Activated B cell treated with CpG ODN at 0.5 μM for 24 hours (primary cell): ENCODE measurements around the gene FGF2. TPM values are rescaled to one million over a fixed set of nuclear protein-coding genes. Genes with fewer than 3 reads are reported as not detected.

Source experiments
- ATAC-seq: fragments of 200-7000 bp; cut with Tn5 transposase; one replicate; pipeline ENCODE4 v1.10.0; 2021; ENCODE audit warnings: low read depth, mild to moderate bottlenecking, moderate library complexity
- CTCF ChIA-PET: fragments of 350-600 bp; sonication (Branson Sonifier 250); formaldehyde crosslinking; loops from one replicate; lab custom pipeline; 2021; ENCODE audit warnings: antibody characterized with exemption; lab: Charles Lee
- POLR2A ChIA-PET: fragments of 350-600 bp; sonication (Branson Sonifier 250); formaldehyde crosslinking; loops from one replicate; lab custom pipeline; 2021; ENCODE audit warnings: antibody characterized with exemption; lab: Charles Lee
- DNase-seq: peaks from one replicate; pipeline ENCODE4 v3.0.0; 2022
- H3K27ac Mint-ChIP-seq: one replicate; pipeline ENCODE4 v1.8.0; 2020; ENCODE audit warnings: mixed read lengths
- H3K27me3 Mint-ChIP-seq: one replicate; pipeline ENCODE4 v1.8.0; 2021; ENCODE audit warnings: mixed read lengths
- H3K36me3 Mint-ChIP-seq: one replicate; pipeline ENCODE4 v1.8.0; 2021; ENCODE audit warnings: low read depth, mixed read lengths
- H3K4me1 Mint-ChIP-seq: one replicate; pipeline ENCODE4 v1.8.0; 2021; ENCODE audit warnings: mixed read lengths
- H3K4me3 Mint-ChIP-seq: one replicate; pipeline ENCODE4 v1.8.0; 2020; ENCODE audit warnings: mild to moderate bottlenecking, mixed read lengths
- H3K9me3 Mint-ChIP-seq: one replicate; pipeline ENCODE4 v1.8.0; 2020; ENCODE audit warnings: mixed read lengths
- CTCF ChIP-seq: fragments of 200-600 bp; IDR thresholded peaks from one replicate; pipeline ENCODE4 v1.8.0; 2022; ENCODE audit warnings: antibody characterized with exemption, mild to moderate bottlenecking
- intact Hi-C: fragments of 100-400 bp; cut with micrococcal nuclease; formaldehyde crosslinking; loops from one replicate; pipeline ENCODE4 v1.15.1; 2024
- total RNA-seq: library from RNA; stranded (reverse); gene quantifications from 2 replicates; pipeline ENCODE4 v1.2.3, GENCODE V29; 2022

FGF2 gene
- total RNA-seq, 1 donor from 2014 or later, result 0.29 TPM

- no peaks in the 10 kb centered on the region for H3K27me3 Mint-ChIP-seq
- H3K27ac Mint-ChIP-seq, result no peak overlapping the region
- no peak for DNase-seq
- ChIA-PET POLR2A (no interaction called here), CTCF (interaction anchor here (0.7 to 1.9 kb wide), 9 partner anchors 12 to 1014 kb away, joined by 3 to 32 read pairs (median 6); partner anchors contain the start of gene BBS12)
- H3K36me3 Mint-ChIP-seq, result no peaks in the 10 kb centered on the region
- no peak overlapping the region for H3K4me3 Mint-ChIP-seq
- no peaks in the 10 kb centered on the region for H3K9me3 Mint-ChIP-seq
- no peak for ATAC-seq
- intact Hi-C loops, result loop anchor here (1.0 kb wide), 1 partner anchor 157 kb away; no protein-coding TSS in a partner anchor
- no peaks in the 10 kb centered on the region for H3K4me1 Mint-ChIP-seq
- no peak for TF ChIP-seq CTCF
These were observed 88.3 kb downstream of the FGF2 start for GRCh38 chr4:122914938-122915337.

GRCh38 chr4:122917731-122918130, 91.1 kb downstream of the FGF2 start:
- ChIA-PET CTCF (no interaction called here), POLR2A (no interaction called here)
- Mint-ChIP-seq H3K27ac (no peak overlapping the region), H3K4me1 (peaks cover 4% of the 10 kb centered on the region), H3K27me3 (no peaks in the 10 kb centered on the region), H3K9me3 (no peaks in the 10 kb centered on the region), H3K36me3 (peaks cover 5% of the 10 kb centered on the region), H3K4me3 (no peak overlapping the region)
- DNase-seq, result no peak
- no peak for TF ChIP-seq CTCF
- ATAC-seq, result no peak
- intact Hi-C loops, result no loop called here

- Mint-ChIP-seq H3K9me3 (no peaks in the 10 kb centered on the region), H3K27me3 (no peaks in the 10 kb centered on the region), H3K4me3 (peak overlapping the region; percentile 49), H3K27ac (no peak overlapping the region), H3K36me3 (peaks cover 10% of the 10 kb centered on the region), H3K4me1 (peaks cover 13% of the 10 kb centered on the region)
- intact Hi-C loops, result loop anchor here (5.0 to 10.0 kb wide), 4 partner anchors 477 to 1344 kb away; partner anchors contain the start of genes CCNA2, EXOSC9 and SPRY1
- no peak for ATAC-seq
- TF ChIP-seq CTCF, result no peak
- CTCF ChIA-PET, result interaction anchor here (3.1 kb wide), 1 partner anchor 10 kb away, joined by 16 read pairs; no protein-coding TSS in a partner anchor
- POLR2A ChIA-PET, result no interaction called here
- DNase-seq, result no peak
These were observed 93.8 kb downstream of the FGF2 start for GRCh38 chr4:122920473-122920872.

- Mint-ChIP-seq H3K27ac (no peak overlapping the region), H3K4me3 (peak overlapping the region; percentile 52), H3K9me3 (no peaks in the 10 kb centered on the region), H3K4me1 (peaks cover 13% of the 10 kb centered on the region), H3K27me3 (no peaks in the 10 kb centered on the region), H3K36me3 (peaks cover 10% of the 10 kb centered on the region)
- TF ChIP-seq CTCF, result no peak
- intact Hi-C loops, result loop anchor here (5.0 to 10.0 kb wide), 4 partner anchors 476 to 1344 kb away; partner anchors contain the start of genes CCNA2, EXOSC9 and SPRY1
- ChIA-PET POLR2A (no interaction called here), CTCF (interaction anchor here (0.6 to 3.1 kb wide), 3 partner anchors 10 to 164 kb away, joined by 3 to 16 read pairs (median 4); no protein-coding TSS in a partner anchor)
- no peak for ATAC-seq
- DNase-seq, result no peak
These were observed 94.7 kb downstream of the FGF2 start for GRCh38 chr4:122921300-122921699.

GRCh38 chr4:122921971-122922876, 95.6 kb downstream of the FGF2 start, which contains the start of gene NUDT6:
TSS of gene NUDT6 (minus strand) at chr4:122922597. CDS start at chr4:122922572, 25 bp downstream.
- CTCF ChIA-PET, result interaction anchor here (0.6 to 3.1 kb wide), 3 partner anchors 9 to 165 kb away, joined by 3 to 16 read pairs (median 4); no protein-coding TSS in a partner anchor
- intact Hi-C loops, result loop anchor here (1.0 to 10.0 kb wide), 7 partner anchors 94 to 1343 kb away; partner anchors contain the start of genes BBS7, BLTP1, CCNA2 and EXOSC9
- Mint-ChIP-seq H3K4me3 (peak within 1 kb of the TSS; percentile 98), H3K4me1 (peaks cover 13% of the 10 kb centered on the region), H3K36me3 (peaks cover 10% of the 10 kb centered on the region), H3K9me3 (no peaks in the 10 kb centered on the region), H3K27ac (peak within 1 kb of the TSS; percentile 91), H3K27me3 (no peaks in the 10 kb centered on the region)
- POLR2A ChIA-PET, result interaction anchor here (0.8 to 1.1 kb wide), 2 partner anchors 164 to 190 kb away, joined by 3 to 5 read pairs; partner anchors contain the start of gene BBS12
- ATAC-seq, result peak; percentile 51
- no peak for TF ChIP-seq CTCF
- DNase-seq, result peak; percentile 34
